ENCODE data around the gene SLC26A5.

GRCh38 chr7:103387242-103387641, 58.8 kb downstream of the SLC26A5 start:
- no peak for TF ChIP-seq CTCF (conservative IDR thresholded peaks at IDR 0.05 in 1 of 2, IDR thresholded peaks at IDR 0.05 in 1 of 2; ENCODE audit: low read depth in 1 of 2, low read length in 2 of 2)
- no peak for TF ChIP-seq EZH2 (IDR thresholded peaks at IDR 0.05; ENCODE audit: low read length, missing control alignments)

Data from fibroblast of lung (primary cell).